ENCODE results near the gene SPATA17.

Gene SPATA17

DNA sequence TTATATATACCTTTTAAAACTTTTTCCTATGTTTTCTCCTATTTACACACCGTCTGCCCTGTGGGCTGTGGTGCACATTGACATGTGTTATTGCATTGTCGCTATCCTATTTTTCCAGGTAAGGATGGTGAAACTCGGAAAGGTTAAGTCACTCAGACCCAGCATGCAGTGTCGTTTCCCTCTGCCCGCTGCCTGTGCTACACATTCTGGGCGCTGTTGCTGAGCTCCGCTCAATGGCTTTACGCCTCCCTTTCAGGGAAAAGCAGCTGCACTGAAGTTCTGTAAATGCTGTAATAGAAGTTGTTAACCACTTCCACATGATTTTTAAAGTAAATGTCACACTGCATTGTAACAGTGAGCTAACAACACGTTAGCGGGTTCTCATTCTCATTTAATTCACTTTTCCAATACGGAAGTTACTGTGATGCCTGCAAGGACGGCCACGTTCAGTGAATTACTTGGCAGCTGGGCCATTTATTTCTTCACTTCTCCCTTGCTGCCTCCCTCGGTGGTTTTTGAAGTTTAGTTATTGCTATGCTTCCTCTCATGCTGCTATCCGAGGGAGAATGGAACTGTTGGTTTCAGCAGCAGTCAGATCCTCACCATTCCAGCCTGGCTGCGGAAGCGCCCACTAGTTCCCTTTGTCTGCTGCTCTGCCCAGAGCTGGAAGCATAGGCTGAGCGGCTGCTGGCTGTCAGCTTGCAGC is 288.7 kb downstream of the SPATA17 start:
- FAIRE-seq = no peak
